GM18519 (cell line): ENCODE measurements around the gene BAZ1A.
"Not testable (repeated sequence)": the region's sequence is repeated elsewhere in the genome, so short reads cannot be mapped to it uniquely, and the experiment has no call there.

Experiments
- ATAC-seq: cut with Tn5 transposase; IDR thresholded peaks from one replicate; pipeline ENCODE4 v1.9.1; 2021; ENCODE audit warnings: mild to moderate bottlenecking, moderate library complexity; ENCODE audit not compliant: unreplicated experiment, low FRiP score

Gene BAZ1A

GRCh38 chr14:34737079-34737478 is 138.1 kb downstream of the BAZ1A start:
- not testable (repeated sequence) for ATAC-seq

GRCh38 chr14:34733245-34733644 is 141.9 kb downstream of the BAZ1A start:
- no peak for ATAC-seq

- ATAC-seq, result no peak
Measured at GRCh38 chr14:34732802-34733201, 142.4 kb downstream of the BAZ1A start.

GRCh38 chr14:34723867-34724266 is 151.3 kb downstream of the BAZ1A start:
- ATAC-seq, result no peak

- ATAC-seq, result no peak
Measured at GRCh38 chr14:34722723-34723545, 152.2 kb downstream of the BAZ1A start.

GRCh38 chr14:34721129-34721528 is 154.0 kb downstream of the BAZ1A start:
- ATAC-seq, result no peak

- ATAC-seq, result no peak
Measured at GRCh38 chr14:34718750-34719304, 156.3 kb downstream of the BAZ1A start.

GRCh38 chr14:34715127-34715863 is 159.9 kb downstream of the BAZ1A start:
- ATAC-seq, result no peak

- ATAC-seq, result peak; percentile 72
Measured at GRCh38 chr14:34714320-34715126, 160.6 kb downstream of the BAZ1A start, which contains the start of gene CFL2. CFL2 (minus strand) TSS chr14:34714593; CDS start chr14:34714540, 53 bp downstream.

- ATAC-seq, result no peak
Measured at GRCh38 chr14:34713681-34714319, 161.4 kb downstream of the BAZ1A start.

- no peak for ATAC-seq
Measured at GRCh38 chr14:34713122-34713680, 162.0 kb downstream of the BAZ1A start.

GRCh38 chr14:34711796-34712712 is 163.1 kb downstream of the BAZ1A start:
- no peak for ATAC-seq

GRCh38 chr14:34711169-34711568 is 164.0 kb downstream of the BAZ1A start:
- peak; percentile 72 for ATAC-seq

- no peak for ATAC-seq
Measured at GRCh38 chr14:34710744-34711143, 164.4 kb downstream of the BAZ1A start.

- no peak for ATAC-seq
Measured at GRCh38 chr14:34710006-34710405, 165.2 kb downstream of the BAZ1A start.

GRCh38 chr14:34707722-34708121 is 167.4 kb downstream of the BAZ1A start:
- no peak for ATAC-seq
